22Rv1 (cell line): ENCODE data around the gene SAMMSON.

Source experiments
- ZFX ChIP-seq: fragments of 450-650 bp; IDR thresholded peaks from 2 replicates; pipeline ENCODE4 v1.6.1; 2017; ENCODE audit warnings: antibody characterized with exemption, borderline replicate concordance
- TF ChIP-seq, protein P1 (sequence below): fragments of 450-650 bp; IDR thresholded peaks from 2 replicates; pipeline ENCODE4 v1.5.1; 2017; ENCODE audit warnings: mild to moderate bottlenecking

DNA sequence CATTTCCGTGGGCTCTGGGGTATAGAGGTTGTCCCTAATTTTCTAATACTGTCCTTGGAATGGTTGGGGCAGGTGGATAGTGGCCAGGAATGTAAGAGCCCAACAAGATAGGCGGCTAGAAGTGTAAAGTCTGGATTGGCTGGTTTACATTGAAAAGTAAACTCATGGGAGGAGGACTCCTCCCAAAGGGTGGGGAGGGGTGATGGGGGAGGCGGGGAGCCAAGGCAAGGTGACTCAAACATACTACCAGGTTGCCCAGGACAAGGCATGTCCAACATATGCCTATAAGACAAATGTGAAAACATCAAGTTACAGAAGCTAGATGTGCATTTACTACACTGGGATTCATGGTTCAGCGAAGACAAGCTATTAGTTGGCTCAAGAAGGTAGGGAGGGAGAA, 14.3 kb upstream of the SAMMSON start:
- TF ChIP-seq, protein P1, sequence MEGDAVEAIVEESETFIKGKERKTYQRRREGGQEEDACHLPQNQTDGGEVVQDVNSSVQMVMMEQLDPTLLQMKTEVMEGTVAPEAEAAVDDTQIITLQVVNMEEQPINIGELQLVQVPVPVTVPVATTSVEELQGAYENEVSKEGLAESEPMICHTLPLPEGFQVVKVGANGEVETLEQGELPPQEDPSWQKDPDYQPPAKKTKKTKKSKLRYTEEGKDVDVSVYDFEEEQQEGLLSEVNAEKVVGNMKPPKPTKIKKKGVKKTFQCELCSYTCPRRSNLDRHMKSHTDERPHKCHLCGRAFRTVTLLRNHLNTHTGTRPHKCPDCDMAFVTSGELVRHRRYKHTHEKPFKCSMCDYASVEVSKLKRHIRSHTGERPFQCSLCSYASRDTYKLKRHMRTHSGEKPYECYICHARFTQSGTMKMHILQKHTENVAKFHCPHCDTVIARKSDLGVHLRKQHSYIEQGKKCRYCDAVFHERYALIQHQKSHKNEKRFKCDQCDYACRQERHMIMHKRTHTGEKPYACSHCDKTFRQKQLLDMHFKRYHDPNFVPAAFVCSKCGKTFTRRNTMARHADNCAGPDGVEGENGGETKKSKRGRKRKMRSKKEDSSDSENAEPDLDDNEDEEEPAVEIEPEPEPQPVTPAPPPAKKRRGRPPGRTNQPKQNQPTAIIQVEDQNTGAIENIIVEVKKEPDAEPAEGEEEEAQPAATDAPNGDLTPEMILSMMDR = no peak
- TF ChIP-seq ZFX = no peak
